Mucosa of gallbladder (tissue), 1 donor: Measurements from ENCODE around the gene IP6K2. TPM values are rescaled to one million over a fixed set of nuclear protein-coding genes. Genes with fewer than 3 reads are reported as not detected.

Experiments used
- DNase-seq: peaks from one replicate; pipeline ENCODE4 v3.0.0-alpha.2; 2020; ENCODE audit warnings: low spot score
- total RNA-seq: library from RNA; stranded (reverse); gene quantifications from one replicate; pipeline ENCODE4 v1.2.1, GENCODE V29; 2021
- donor health status: DM: no; HTN: no; CAD: no.

Gene IP6K2
- total RNA-seq, 1 donor from 2014 or later, result 98.3 TPM

DNA sequence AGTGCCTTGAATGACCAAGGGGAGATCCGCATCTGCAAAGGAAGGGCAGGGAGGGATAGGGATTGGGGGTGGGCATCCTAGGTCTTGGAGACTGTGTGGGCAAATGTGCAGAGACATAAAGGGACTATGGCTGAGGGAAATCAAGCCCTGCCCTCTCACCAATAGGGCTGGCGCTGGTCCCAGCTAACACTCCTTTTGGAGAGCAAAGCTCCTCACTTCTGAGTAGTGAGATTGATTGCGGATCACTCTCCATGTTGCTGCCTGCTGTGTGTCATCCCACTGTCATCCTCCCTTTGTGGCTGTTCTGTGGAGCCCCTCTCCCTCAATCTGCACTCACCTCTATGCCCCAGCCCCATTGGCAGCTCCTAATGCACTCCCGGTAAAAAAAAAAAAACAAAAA is 52.1 kb downstream of the IP6K2 start:
- no peak for DNase-seq

- no peak for DNase-seq
Measured at GRCh38 chr3:48664313-48664644, 52.7 kb downstream of the IP6K2 start.

- DNase-seq, result peak; percentile 91
Measured at GRCh38 chr3:48663489-48664312, 53.3 kb downstream of the IP6K2 start.

GRCh38 chr3:48662753-48663488 is 54.1 kb downstream of the IP6K2 start, which contains the start of gene CELSR3:
Gene CELSR3, minus strand, starts transcription at chr3:48662886. Its CDS starts 252 bp downstream, at chr3:48662634.
- DNase-seq, result peak; percentile 56

- DNase-seq, result no peak
Measured at GRCh38 chr3:48662145-48662752, 54.8 kb downstream of the IP6K2 start.

- DNase-seq, result peak; percentile 70
Measured at GRCh38 chr3:48661501-48662144, 55.4 kb downstream of the IP6K2 start.

DNA sequence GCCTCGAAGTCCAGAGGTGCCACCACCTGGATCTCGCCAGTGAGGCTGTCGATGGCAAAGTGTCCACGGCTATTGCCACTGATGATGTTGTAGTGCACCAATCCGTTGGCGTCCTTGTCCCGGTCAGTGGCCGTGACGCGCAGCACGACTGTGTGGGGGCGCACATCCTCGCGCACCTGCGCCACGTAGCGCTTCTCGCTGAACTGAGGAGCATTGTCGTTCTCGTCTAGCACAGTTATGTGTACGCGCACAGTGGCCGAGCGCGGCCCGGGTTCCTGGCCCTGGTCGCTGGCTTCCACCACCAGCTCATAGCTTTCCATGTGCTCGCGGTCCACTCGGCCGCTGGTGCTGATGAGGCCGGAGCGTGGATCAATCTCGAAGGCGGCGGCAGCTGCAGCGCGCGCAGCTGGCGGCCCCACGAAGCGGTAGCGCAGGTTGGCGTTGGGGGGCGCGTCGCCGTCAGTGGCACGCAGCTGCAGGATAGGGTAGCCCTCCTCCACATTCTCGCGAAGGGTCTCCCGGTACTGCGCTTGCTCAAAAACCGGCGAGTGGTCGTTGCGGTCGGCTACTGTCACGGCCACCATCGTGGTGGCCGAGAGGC is 56.1 kb downstream of the IP6K2 start:
- DNase-seq, result no peak

DNA sequence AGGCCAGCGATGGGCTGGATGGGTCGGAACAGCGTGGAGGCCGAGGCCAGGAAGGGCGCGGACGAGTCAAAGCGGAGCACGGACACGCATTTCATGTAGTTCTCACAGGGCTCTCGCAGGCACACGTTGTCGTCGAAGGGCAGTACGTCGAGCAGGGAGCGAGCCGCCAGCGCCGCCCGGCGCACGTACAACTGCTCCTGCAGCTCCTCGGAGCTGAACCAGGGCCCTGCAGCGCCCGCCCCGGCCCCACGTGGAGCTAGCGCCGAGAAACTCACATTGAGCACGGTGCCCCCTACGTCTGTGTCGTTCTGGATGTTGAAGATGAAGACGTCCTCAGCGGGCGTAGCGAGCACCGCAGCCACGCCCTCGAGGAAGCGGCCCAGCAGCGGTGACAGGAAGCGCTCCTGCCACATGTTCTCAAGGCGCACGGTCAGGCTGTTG is 60.2 kb downstream of the IP6K2 start:
- no peak for DNase-seq

- DNase-seq, result peak; percentile 76
Measured at GRCh38 chr3:48656061-48656840, 60.8 kb downstream of the IP6K2 start.

- DNase-seq, result no peak
Measured at GRCh38 chr3:48655606-48656005, 61.4 kb downstream of the IP6K2 start.

- DNase-seq, result no peak
Measured at GRCh38 chr3:48655063-48655462, 62.0 kb downstream of the IP6K2 start.

DNA sequence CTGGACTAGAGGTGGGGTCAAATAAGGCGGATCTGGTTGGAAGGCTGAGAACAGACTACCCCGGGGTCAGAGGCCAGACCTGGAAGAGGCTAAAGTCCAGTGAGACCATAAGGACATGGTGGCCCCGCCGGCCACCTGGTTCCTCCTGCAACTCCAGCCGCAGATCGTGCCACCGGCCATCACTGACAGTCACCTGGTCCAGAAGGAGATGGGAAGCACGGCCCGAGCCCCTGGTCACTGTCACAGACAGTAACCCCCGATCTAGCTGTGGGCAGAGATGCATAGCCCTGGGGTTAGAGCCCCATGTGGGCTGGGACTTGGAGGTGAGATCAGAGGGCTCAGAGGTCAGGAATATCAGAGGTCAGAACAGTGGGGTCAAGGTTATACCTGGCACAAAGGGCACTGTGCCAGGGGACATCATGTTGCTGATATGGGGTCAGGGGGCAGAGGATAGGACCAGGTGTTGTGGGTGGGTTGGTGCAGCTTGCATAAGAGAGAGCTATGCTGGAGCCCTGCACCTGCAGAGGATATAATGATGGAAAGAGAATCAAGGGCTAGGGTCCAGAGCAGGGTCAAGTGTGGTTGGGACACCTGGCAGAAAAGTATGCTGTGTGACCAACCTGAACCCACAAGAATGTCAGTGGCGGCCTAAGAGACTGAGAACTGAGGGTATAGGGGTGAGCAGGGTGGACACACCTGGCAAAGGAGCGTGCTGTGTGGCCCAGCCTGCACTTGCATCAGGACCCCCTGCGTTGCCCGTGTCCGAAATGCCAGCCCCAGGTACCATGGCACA is 63.9 kb downstream of the IP6K2 start:
- no peak for DNase-seq

- DNase-seq, result no peak
Measured at GRCh38 chr3:48651771-48652170, 65.2 kb downstream of the IP6K2 start.

DNA sequence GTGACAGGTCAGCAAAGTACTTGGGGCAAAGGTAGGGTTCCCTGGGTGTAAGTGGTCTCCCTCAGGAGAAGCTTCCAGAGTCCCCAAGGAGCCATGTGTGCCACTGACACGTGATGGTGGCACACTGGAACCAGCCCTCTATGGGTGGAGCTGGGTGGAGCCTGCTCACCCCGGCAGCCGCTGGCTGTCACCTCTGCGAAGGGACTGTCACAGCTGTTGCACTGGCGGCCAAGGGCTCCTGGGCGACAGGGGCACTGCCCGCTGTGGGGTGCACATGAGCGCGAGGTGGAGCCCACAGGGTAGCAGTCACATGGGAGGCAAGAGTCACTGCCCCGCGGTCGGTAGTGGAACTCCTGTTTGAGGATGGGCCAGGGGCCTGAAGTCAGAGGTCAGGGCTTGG is 66.3 kb downstream of the IP6K2 start:
- DNase-seq, result no peak

GRCh38 chr3:48648188-48648850 is 68.7 kb downstream of the IP6K2 start:
- DNase-seq, result no peak

DNA sequence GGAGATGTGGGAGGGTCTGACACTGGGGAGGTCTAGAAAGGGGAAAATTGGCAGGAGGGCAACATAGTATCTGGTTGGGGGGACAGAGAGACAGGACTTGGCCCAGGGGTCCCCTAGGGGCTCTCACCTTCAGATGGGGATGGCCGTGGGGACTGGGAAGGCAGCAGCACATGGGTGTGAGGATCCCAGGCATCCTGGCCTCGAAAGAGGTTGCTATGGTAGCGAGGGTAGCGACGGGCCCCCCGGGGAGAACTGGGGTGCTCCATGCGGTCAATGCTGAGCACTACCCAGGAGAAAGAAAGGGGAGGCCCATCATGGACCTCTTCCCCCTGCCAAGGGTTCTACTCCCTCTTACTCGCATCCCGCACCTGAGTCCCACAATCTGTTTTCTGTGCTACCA is 69.3 kb downstream of the IP6K2 start:
- DNase-seq, result no peak

- no peak for DNase-seq
Measured at GRCh38 chr3:48644898-48645760, 71.9 kb downstream of the IP6K2 start.

DNA sequence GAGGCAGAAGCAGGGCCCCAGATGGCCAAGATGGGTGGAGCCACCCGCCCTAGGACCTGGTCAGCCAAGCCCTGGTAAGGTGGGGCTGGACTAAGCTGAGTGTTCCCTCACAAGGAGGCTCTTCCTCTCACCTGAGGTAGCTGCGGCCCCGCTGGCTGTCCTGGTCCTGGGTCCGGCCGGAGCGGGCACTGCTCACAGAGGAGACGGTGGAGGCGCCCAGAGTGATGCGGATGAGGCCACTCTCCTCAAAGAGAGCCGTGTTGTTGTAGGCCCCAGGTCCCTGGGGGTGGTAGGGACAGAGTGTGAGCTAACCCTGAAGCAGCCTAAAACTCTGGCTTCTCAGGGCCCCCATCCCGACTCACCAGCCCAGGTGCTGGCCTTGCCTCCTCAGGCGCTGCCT is 74.4 kb downstream of the IP6K2 start:
- DNase-seq, result no peak

DNA sequence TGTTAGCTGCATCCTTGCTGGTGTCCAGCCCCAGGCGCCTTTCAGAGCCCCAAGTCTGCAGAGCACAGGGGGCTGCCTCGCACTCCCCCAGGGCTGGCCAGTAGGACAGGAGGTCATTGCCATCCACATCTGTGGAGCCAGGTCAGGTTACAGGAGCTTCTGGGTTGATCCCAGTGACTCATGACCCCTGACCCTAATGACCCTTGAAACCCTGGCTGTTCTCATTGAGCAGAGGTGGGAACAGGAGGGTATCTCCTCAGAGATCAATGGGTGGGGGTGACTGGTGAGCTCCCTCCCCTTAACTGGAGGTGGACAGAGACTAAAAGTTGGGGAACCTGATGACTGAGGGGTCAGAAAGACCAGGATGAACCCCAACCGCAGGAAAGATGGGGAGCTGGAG is 75.6 kb downstream of the IP6K2 start:
- no peak for DNase-seq
